SU-DHL-6 (cell line): ENCODE data around the gene VPS35.

Source experiments
- H2AFZ ChIP-seq: fragments of 200-600 bp; sonication (generic); 2 replicates; pipeline ENCODE4 v1.6.1; 2014; ENCODE audit warnings: low read depth, mild to moderate bottlenecking, moderate library complexity, mixed read lengths, antibody characterized with exemption, low read length; ENCODE audit not compliant: severe bottlenecking
- H3F3A ChIP-seq: fragments of 200-600 bp; shearing (Covaris generic); 2 replicates; pipeline ENCODE4 v1.6.0; 2016; ENCODE audit warnings: antibody characterized with exemption, mild to moderate bottlenecking; ENCODE audit not compliant: insufficient read depth
- H3K27ac ChIP-seq: fragments of 200-600 bp; sonication (generic); 2 replicates; pipeline ENCODE4 v1.5.1; 2016; ENCODE audit warnings: low read depth, mild to moderate bottlenecking, low read length, moderate library complexity, mixed read lengths
- H3K27me3 ChIP-seq: fragments of 200-600 bp; sonication (generic), shearing (Covaris generic); 2 replicates; pipeline ENCODE4 v1.6.0; 2014; ENCODE audit warnings: mild to moderate bottlenecking, low read length
- H3K36me3 ChIP-seq: fragments of 200-600 bp; sonication (generic); 2 replicates; pipeline ENCODE4 v1.6.1; 2014; ENCODE audit warnings: mild to moderate bottlenecking, low read length, mixed read lengths
- H3K4me2 ChIP-seq: fragments of 300-600, 200-600 bp; shearing (Covaris generic), sonication (generic); 2 replicates; pipeline ENCODE4 v1.6.0; 2014; ENCODE audit warnings: low read length, low read depth, mild to moderate bottlenecking; ENCODE audit not compliant: poor library complexity, severe bottlenecking
- H3K4me3 ChIP-seq: fragments of 200-600 bp; sonication (generic); 2 replicates; pipeline ENCODE4 v1.5.1; 2014; ENCODE audit warnings: antibody characterized with exemption, low read length, mild to moderate bottlenecking, mixed read lengths; ENCODE audit not compliant: insufficient read depth, poor library complexity, severe bottlenecking
- H3K79me2 ChIP-seq: fragments of 200-600 bp; sonication (generic); 2 replicates; pipeline ENCODE4 v1.6.1; 2014; ENCODE audit warnings: mild to moderate bottlenecking, low read length, moderate library complexity; ENCODE audit not compliant: insufficient read depth
- H3K9ac ChIP-seq: fragments of 200-600 bp; sonication (generic); 2 replicates; pipeline ENCODE4 v1.7.0; 2014; ENCODE audit warnings: mild to moderate bottlenecking, low read length
- H3K9me2 ChIP-seq: fragments of 200-600 bp; sonication (generic); replicated peaks from 2 replicates; pipeline ENCODE4 v1.6.1; 2014; ENCODE audit warnings: low read length; ENCODE audit not compliant: insufficient read depth
- H3K9me3 ChIP-seq: fragments of 200-600 bp; sonication (generic); 2 replicates; pipeline ENCODE4 v1.6.1; 2014; ENCODE audit warnings: low read length, mixed read lengths; ENCODE audit not compliant: insufficient read depth
- H4K20me1 ChIP-seq: fragments of 200-600 bp; sonication (generic); 2 replicates; pipeline ENCODE4 v1.6.1; 2014; ENCODE audit warnings: low read depth, mild to moderate bottlenecking, antibody characterized with exemption, low read length, moderate library complexity, mixed read lengths
- CTCF ChIP-seq: fragments of 200-600 bp; sonication (generic); IDR thresholded peaks from one replicate; pipeline ENCODE4 v1.5.1; 2017; ENCODE audit warnings: antibody characterized with exemption, mild to moderate bottlenecking, low read length, moderate library complexity; ENCODE audit not compliant: insufficient read depth, poor library complexity, severe bottlenecking
- EZH2phosphoT487 ChIP-seq: fragments of 200-600 bp; sonication (generic), shearing (Covaris generic); conservative IDR thresholded peaks from 2 replicates; pipeline ENCODE4 v1.6.1; 2018; ENCODE audit warnings: mild to moderate bottlenecking, antibody characterized with exemption, low read length, moderate library complexity, mixed read lengths

Gene VPS35

GRCh38 chr16:46728806-46729205 lies 39.8 kb upstream of the VPS35 start:
- H3K27ac ChIP-seq: no peak overlapping the region
- H3K4me3 ChIP-seq: no peak overlapping the region
- no peaks in the 10 kb centered on the region for H3K9me2 ChIP-seq
- H3F3A ChIP-seq: no peaks in the 10 kb centered on the region
- H3K27me3 ChIP-seq: no peaks in the 10 kb centered on the region
- no peaks in the 10 kb centered on the region for H3K36me3 ChIP-seq
- no peaks in the 10 kb centered on the region for H3K79me2 ChIP-seq
- H4K20me1 ChIP-seq: no peaks in the 10 kb centered on the region
- no peak overlapping the region for H3K4me2 ChIP-seq
- TF ChIP-seq EZH2phosphoT487 (no peak), CTCF (no peak)
- H2AFZ ChIP-seq: no peak overlapping the region
- no peak overlapping the region for H3K9ac ChIP-seq
- peaks cover 10% of the 10 kb centered on the region; the same call in 1 of the 2 replicates for H3K9me3 ChIP-seq

GRCh38 chr16:46727630-46728029 lies 38.7 kb upstream of the VPS35 start:
- H3K27ac ChIP-seq: no peak overlapping the region
- H3K9ac ChIP-seq: no peak overlapping the region
- H3K9me2 ChIP-seq: no peaks in the 10 kb centered on the region
- no peaks in the 10 kb centered on the region for H4K20me1 ChIP-seq
- no peaks in the 10 kb centered on the region for H3F3A ChIP-seq
- no peak overlapping the region for H2AFZ ChIP-seq
- H3K4me2 ChIP-seq: no peak overlapping the region
- no peak overlapping the region for H3K4me3 ChIP-seq
- H3K9me3 ChIP-seq: peaks cover 10% of the 10 kb centered on the region; the same call in 1 of the 2 replicates
- H3K79me2 ChIP-seq: no peaks in the 10 kb centered on the region
- H3K27me3 ChIP-seq: no peaks in the 10 kb centered on the region
- TF ChIP-seq EZH2phosphoT487 (no peak), CTCF (no peak)
- H3K36me3 ChIP-seq: no peaks in the 10 kb centered on the region

GRCh38 chr16:46727184-46727583 lies 38.2 kb upstream of the VPS35 start:
- Histone ChIP-seq H3K4me2 (no peak overlapping the region), H3K27me3 (no peaks in the 10 kb centered on the region), H3K79me2 (no peaks in the 10 kb centered on the region), H3K27ac (no peak overlapping the region), H3K4me3 (no peak overlapping the region), H3K9ac (no peak overlapping the region), H3F3A (no peaks in the 10 kb centered on the region), H3K9me3 (peaks cover 10% of the 10 kb centered on the region; the same call in 1 of the 2 replicates), H4K20me1 (no peaks in the 10 kb centered on the region), H3K36me3 (no peaks in the 10 kb centered on the region), H2AFZ (no peak overlapping the region), H3K9me2 (no peaks in the 10 kb centered on the region)
- TF ChIP-seq EZH2phosphoT487 (no peak), CTCF (no peak)
